ENCODE data around the gene PPP1R13L.
"Not testable (repeated sequence)": the region's sequence is repeated elsewhere in the genome, so short reads cannot be mapped to it uniquely, and the experiment has no call there.

- TF ChIP-seq CTCF, POLR2AphosphoS5, EP300 (IDR thresholded peaks at IDR 0.05): not testable (repeated sequence)
Observed at GRCh38 chr19:45407585-45407984, 2.7 kb upstream of the PPP1R13L start.

All from suprapubic skin (tissue), 4 donors.